ENCODE results near the gene SERPINA1. TPM values are rescaled to one million over a fixed set of nuclear protein-coding genes. Genes with fewer than 3 reads are reported as not detected.

The SERPINA1 gene
- total and polyA plus RNA-seq, 2 of the 13 experiments (the other 11 are each of a cell fraction or from before 2014, with no cell fraction given) = 3,266 to 11,015 TPM

DNA sequence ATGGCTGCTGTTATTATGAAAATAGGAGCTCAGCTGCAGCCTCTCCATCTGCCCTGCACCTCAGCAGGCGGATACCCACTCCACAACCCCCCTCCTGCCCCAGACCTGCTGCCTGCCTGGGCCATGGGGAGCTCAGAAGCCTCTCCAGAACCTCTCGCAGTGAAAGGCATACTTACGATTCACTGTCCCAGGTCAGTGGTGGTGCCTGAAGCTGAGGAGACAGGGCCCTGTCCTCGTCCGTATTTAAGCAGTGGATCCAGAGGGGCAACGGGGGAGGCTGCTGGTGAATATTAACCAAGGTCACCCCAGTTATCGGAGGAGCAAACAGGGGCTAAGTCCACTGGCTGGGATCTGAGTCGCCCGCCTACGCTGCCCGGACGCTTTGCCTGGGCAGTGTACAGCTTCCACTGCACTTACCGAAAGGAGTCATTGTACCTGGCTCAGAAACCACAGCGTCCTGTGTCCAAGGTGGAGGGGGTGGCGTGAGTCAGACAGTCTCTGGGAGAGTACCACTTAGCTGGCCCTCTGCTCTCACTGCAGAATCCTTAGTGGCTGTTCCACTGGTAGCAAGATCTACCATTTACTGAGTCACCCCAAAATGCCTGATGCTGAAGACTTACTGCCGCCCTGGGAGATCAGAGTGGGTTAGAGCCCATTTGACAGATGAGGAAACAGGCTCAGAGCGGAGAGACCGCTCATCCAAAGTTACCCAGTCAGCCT lies at the start of gene SERPINA1 (continued):
- TF ChIP-seq, protein P1, sequence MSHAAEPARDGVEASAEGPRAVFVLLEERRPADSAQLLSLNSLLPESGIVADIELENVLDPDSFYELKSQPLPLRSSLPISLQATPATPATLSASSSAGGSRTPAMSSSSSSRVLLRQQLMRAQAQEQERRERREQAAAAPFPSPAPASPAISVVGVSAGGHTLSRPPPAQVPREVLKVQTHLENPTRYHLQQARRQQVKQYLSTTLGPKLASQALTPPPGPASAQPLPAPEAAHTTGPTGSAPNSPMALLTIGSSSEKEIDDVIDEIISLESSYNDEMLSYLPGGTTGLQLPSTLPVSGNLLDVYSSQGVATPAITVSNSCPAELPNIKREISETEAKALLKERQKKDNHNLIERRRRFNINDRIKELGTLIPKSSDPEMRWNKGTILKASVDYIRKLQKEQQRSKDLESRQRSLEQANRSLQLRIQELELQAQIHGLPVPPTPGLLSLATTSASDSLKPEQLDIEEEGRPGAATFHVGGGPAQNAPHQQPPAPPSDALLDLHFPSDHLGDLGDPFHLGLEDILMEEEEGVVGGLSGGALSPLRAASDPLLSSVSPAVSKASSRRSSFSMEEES (CRISPR knock-in tag; IDR thresholded peaks at IDR 0.05) = peak; percentile 74; the same call in 1 of the 2 replicates
- TF ChIP-seq SIX4 (CRISPR knock-in tag; IDR thresholded peaks at IDR 0.05) (peak; percentile 81; the same call in 1 of the 2 replicates), ZNF160 (CRISPR knock-in tag; IDR thresholded peaks at IDR 0.05) (peak; percentile 80), EED (CRISPR knock-in tag; IDR thresholded peaks at IDR 0.05) (no peak; the same call in 1 of the 2 replicates), STAG1 (CRISPR knock-in tag; IDR thresholded peaks at IDR 0.05) (peak; percentile 39), ZNF362 (CRISPR knock-in tag; IDR thresholded peaks at IDR 0.05; ENCODE audit: borderline replicate concordance) (peak; percentile 77; the same call in 1 of the 2 replicates), SNAI1 (CRISPR knock-in tag; IDR thresholded peaks at IDR 0.05; ENCODE audit: borderline replicate concordance) (peak; percentile 93), KLF6 (CRISPR knock-in tag; IDR thresholded peaks at IDR 0.05) (peak; percentile 57; the same call in 1 of the 2 replicates), MTF1 (CRISPR knock-in tag; IDR thresholded peaks at IDR 0.05) (no peak), JUN (CRISPR knock-in tag; IDR thresholded peaks at IDR 0.05) (peak; percentile 83), MXI1 (IDR thresholded peaks at IDR 0.05; ENCODE audit: borderline replicate concordance, low read depth, low read length) (peak; percentile 56; the same call in 1 of the 3 replicates)
- TF ChIP-seq, protein P2, sequence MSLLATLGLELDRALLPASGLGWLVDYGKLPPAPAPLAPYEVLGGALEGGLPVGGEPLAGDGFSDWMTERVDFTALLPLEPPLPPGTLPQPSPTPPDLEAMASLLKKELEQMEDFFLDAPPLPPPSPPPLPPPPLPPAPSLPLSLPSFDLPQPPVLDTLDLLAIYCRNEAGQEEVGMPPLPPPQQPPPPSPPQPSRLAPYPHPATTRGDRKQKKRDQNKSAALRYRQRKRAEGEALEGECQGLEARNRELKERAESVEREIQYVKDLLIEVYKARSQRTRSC (CRISPR knock-in tag; IDR thresholded peaks at IDR 0.05; ENCODE audit: low read depth) = 0 out of 2 replicates have a peak, but pooled peaks have one; percentile 24
- TF ChIP-seq, protein P3, sequence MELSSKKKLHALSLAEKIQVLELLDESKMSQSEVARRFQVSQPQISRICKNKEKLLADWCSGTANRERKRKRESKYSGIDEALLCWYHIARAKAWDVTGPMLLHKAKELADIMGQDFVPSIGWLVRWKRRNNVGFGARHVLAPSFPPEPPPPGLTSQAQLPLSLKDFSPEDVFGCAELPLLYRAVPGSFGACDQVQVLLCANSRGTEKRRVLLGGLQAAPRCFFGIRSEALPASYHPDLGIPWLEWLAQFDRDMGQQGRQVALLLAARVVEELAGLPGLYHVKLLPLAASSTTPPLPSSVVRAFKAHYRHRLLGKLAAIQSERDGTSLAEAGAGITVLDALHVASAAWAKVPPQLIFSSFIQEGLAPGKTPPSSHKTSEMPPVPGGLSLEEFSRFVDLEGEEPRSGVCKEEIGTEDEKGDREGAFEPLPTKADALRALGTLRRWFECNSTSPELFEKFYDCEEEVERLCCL (CRISPR knock-in tag; IDR thresholded peaks at IDR 0.05; ENCODE audit: borderline replicate concordance) = 0 out of 2 replicates have a peak, but pooled peaks have one; percentile 52
- TF ChIP-seq, protein P4, sequence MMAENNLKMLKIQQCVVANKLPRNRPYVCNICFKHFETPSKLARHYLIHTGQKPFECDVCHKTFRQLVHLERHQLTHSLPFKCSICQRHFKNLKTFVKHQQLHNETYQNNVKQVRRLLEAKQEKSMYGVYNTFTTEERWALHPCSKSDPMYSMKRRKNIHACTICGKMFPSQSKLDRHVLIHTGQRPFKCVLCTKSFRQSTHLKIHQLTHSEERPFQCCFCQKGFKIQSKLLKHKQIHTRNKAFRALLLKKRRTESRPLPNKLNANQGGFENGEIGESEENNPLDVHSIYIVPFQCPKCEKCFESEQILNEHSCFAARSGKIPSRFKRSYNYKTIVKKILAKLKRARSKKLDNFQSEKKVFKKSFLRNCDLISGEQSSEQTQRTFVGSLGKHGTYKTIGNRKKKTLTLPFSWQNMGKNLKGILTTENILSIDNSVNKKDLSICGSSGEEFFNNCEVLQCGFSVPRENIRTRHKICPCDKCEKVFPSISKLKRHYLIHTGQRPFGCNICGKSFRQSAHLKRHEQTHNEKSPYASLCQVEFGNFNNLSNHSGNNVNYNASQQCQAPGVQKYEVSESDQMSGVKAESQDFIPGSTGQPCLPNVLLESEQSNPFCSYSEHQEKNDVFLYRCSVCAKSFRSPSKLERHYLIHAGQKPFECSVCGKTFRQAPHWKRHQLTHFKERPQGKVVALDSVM (CRISPR knock-in tag; IDR thresholded peaks at IDR 0.05) = peak; percentile 60
